GM12892 (cell line): ENCODE measurements around the gene FPR3.

ENCODE experiments used
- POLR2A ChIP-seq: IDR thresholded peaks from 2 replicates; pipeline ENCODE4 v1.6.1; 2011; ENCODE audit warnings: low read depth, low read length, control low read depth
- POLR2AphosphoS5 ChIP-seq: IDR thresholded peaks from 2 replicates; pipeline ENCODE4 v1.6.1; 2011; ENCODE audit warnings: low read depth, low read length, control low read depth
- TAF1 ChIP-seq: IDR thresholded peaks from 2 replicates; pipeline ENCODE4 v1.6.1; 2011; ENCODE audit warnings: low read depth, mild to moderate bottlenecking, control low read depth, low read length, borderline replicate concordance

- TF ChIP-seq TAF1, result no peak
- TF ChIP-seq POLR2A, result no peak
- TF ChIP-seq POLR2AphosphoS5, result no peak
These were observed 40.8 kb upstream of the FPR3 start for GRCh38 chr19:51754109-51754508.
